Uterus (tissue), 4 donors: ENCODE data around the gene EPB41L1. TPM values are rescaled to one million over a fixed set of nuclear protein-coding genes. Genes with fewer than 3 reads are reported as not detected.

Experiments used
- DNase-seq, 2 donors: peaks; one replicate each; pipeline ENCODE4 v3.0.0-alpha.2; 2019 to 2020
- H3K27ac ChIP-seq, 2 donors: fragments of 200-600 bp; sonication (generic); 1 replicate in 1 of 2; 2 replicates in 1 of 2; pipeline ENCODE4 v1.5.1; 2016 to 2018
- H3K27me3 ChIP-seq, 2 donors: fragments of 200-600 bp; sonication (generic); one replicate each; pipeline ENCODE4 v1.5.1; 2018 to 2019; ENCODE audit warnings: control low read depth in 1 of 2
- H3K36me3 ChIP-seq, 2 donors: fragments of 200-600 bp; sonication (generic); one replicate each; pipeline ENCODE4 v1.5.1; 2019; ENCODE audit warnings: control low read depth in 1 of 2
- H3K4me1 ChIP-seq, 2 donors: fragments of 200-600 bp; sonication (generic); one replicate each; pipeline ENCODE4 v1.5.1; 2018 to 2019; ENCODE audit warnings: control low read depth in 1 of 2
- H3K4me3 ChIP-seq, 2 donors: fragments of 200-600 bp; sonication (generic); 1 replicate in 1 of 2; 2 replicates in 1 of 2; pipeline ENCODE4 v1.5.1; 2018 to 2019; ENCODE audit warnings: mild to moderate bottlenecking in 1 of 2
- H3K9me3 ChIP-seq, 2 donors: fragments of 200-600 bp; sonication (generic); one replicate each; pipeline ENCODE4 v1.5.1; 2019; ENCODE audit warnings: control low read depth in 1 of 2
- POLR2A ChIP-seq, 2 donors: fragments of 450-650 bp; IDR thresholded peaks; one replicate each; pipeline ENCODE4 v1.6.1; 2016; ENCODE audit warnings: antibody characterized with exemption in 2 of 2, mild to moderate bottlenecking in 1 of 2, moderate library complexity in 1 of 2
- intact Hi-C: fragments of 100-400 bp; cut with DNase I; formaldehyde crosslinking; loops from one replicate; pipeline ENCODE4 v1.15.1; 2023; ENCODE audit warnings: low total_unique reads
- total RNA-seq, 4 donors: library from RNA; depleted of rRNA in 3 of 4; stranded (reverse); fragments of >200 nt in 3 of 4; gene quantifications; one replicate each; pipeline versions ENCODE4 v1.1.0 to v1.2.4, GENCODE V29; 2014 to 2023
- TF ChIP-seq, protein P1 (sequence below), 4 experiments: fragments of 200-600 bp in 2 of 4; fragments of 450-650 bp in 2 of 4; sonication (generic) in 2 of 4; IDR thresholded peaks; one replicate each; pipeline ENCODE4 v1.5.1; 2016 to 2019; ENCODE audit warnings: antibody characterized with exemption in 4 of 4, mild to moderate bottlenecking in 2 of 4, moderate library complexity in 1 of 4
- donor health status: DM: yes; HTN: yes; CAD: no.

EPB41L1 gene
- total RNA-seq, 4 donors from 2014 or later: 4.9 to 69.2 (median 33.2) TPM

DNA sequence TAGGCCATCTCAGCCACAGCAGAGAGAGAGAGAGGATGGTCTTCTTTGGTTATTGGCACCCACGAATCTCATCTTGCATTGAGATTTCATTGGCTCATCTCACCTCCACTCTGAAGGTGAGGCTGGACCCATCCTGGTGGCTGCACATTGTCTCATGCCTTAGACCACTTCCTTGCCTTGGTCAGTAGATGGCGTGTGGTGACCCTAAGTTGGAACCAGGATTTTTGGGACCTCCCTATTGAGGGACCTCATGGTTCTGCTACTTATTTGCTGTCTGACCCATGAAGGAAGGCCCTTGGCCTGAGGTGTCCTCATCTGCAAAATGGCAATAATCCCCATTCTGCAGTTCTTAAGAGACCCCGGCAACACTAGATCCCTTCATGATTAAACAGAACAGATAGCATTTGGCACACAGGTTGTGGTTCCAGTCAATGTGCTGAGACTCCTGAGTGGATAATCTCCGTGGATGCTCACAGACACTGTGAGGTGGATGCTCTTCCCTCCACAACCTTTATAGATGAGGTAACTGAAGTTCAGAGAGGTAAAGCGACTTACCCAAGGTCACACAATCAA is 60.2 kb downstream of the EPB41L1 start:
- Histone ChIP-seq H3K4me3 (no peak overlapping the region), H3K9me3 (no peaks in the 10 kb centered on the region), H3K27me3 (no peaks in the 10 kb centered on the region), H3K27ac (no peak overlapping the region), H3K36me3 (no peaks in the 10 kb centered on the region), H3K4me1 (no peaks in the 10 kb centered on the region)
- intact Hi-C loops: no loop called here
- DNase-seq: no peak
- TF ChIP-seq, protein P1, sequence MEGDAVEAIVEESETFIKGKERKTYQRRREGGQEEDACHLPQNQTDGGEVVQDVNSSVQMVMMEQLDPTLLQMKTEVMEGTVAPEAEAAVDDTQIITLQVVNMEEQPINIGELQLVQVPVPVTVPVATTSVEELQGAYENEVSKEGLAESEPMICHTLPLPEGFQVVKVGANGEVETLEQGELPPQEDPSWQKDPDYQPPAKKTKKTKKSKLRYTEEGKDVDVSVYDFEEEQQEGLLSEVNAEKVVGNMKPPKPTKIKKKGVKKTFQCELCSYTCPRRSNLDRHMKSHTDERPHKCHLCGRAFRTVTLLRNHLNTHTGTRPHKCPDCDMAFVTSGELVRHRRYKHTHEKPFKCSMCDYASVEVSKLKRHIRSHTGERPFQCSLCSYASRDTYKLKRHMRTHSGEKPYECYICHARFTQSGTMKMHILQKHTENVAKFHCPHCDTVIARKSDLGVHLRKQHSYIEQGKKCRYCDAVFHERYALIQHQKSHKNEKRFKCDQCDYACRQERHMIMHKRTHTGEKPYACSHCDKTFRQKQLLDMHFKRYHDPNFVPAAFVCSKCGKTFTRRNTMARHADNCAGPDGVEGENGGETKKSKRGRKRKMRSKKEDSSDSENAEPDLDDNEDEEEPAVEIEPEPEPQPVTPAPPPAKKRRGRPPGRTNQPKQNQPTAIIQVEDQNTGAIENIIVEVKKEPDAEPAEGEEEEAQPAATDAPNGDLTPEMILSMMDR (IDR thresholded peaks at IDR 0.05): peak in 1 of 4 experiments; percentile 20
- TF ChIP-seq POLR2A (IDR thresholded peaks at IDR 0.05): no peak

DNA sequence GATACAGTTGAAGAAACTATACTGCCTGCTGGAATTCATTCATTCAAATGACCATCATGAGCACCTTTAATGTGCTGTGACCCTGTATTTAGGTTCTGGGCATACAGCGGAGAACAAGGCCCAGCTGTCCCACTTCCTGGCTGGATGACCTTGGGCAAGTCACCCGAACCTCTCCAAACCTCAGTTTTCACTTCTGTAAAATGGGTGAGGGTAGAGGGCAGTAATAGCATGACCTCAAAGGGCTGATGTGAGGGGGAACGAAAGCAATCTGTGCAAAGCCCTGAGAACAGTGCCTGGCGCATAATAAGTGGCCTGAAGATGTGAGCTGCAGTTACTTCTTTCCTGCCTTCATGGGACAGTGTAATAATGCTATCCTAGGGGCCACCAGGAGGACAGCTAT is 61.2 kb downstream of the EPB41L1 start:
- DNase-seq: no peak
- Histone ChIP-seq H3K9me3 (no peaks in the 10 kb centered on the region), H3K4me3 (no peak overlapping the region), H3K4me1 (no peaks in the 10 kb centered on the region), H3K36me3 (no peaks in the 10 kb centered on the region), H3K27ac (no peak overlapping the region), H3K27me3 (no peaks in the 10 kb centered on the region)
- TF ChIP-seq, protein P1 (IDR thresholded peaks at IDR 0.05): no peak
- TF ChIP-seq POLR2A (IDR thresholded peaks at IDR 0.05): no peak
- intact Hi-C loops: no loop called here

DNA sequence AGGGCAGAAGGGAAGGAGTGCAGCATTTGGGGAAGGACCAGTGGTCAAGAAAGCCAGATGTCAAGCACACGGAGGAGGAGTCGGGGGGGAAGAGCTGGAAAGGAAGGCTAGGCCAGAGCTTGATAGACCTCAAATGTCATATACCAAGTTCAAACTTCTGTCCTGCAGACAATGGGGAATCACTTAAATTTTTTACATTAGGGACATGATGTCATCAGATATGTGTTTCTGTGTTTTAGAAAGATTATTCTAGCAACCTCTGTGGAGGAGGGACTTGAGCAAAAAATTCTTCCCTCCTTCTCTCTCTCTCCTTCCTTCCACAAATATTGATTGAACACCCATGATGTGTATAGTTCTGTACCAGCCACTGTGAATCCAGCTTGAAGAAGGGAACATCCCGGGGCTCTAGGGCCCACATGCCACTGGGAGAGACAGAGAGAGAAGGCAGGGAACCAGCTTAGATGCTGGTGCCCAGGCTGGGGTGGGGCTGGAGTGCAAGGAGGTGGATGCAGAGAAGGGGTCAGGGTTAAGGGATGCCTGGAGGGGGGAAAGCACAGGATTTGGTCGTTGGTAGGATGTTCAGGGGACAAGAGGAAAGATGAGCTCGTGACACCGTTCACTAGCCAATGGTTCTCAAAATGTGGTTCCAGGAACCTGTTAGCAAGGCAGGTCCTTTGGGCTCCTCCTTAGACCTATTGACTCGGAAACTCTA is 61.9 kb downstream of the EPB41L1 start:
- Histone ChIP-seq H3K36me3 (no peaks in the 10 kb centered on the region), H3K27ac (no peak overlapping the region), H3K9me3 (no peaks in the 10 kb centered on the region), H3K4me3 (no peak overlapping the region), H3K27me3 (no peaks in the 10 kb centered on the region), H3K4me1 (no peaks in the 10 kb centered on the region)
- no peak for DNase-seq
- intact Hi-C loops: no loop called here
- no peak for TF ChIP-seq POLR2A (IDR thresholded peaks at IDR 0.05)
- TF ChIP-seq, protein P1 (IDR thresholded peaks at IDR 0.05): no peak

DNA sequence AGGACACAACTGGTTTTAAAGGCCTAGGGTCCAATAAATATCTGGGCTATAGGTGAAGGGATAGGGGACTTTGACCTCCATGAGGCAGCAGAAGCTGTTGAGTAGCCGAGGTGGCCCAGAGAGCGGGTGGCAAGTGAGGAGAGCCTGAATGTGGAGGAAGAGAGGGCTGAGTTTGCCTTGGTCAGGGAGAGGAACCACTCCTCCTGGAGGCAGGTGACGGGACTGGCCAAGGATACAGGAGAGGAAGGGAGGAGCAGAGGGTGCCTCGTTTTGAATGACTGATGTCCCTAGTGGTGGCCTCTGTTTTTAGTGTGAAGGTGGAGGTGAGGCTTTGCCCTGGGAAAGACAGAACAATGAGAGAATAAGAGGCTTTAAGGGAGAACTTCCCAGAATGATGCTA is 62.7 kb downstream of the EPB41L1 start:
- Histone ChIP-seq H3K4me3 (no peak overlapping the region), H3K9me3 (no peaks in the 10 kb centered on the region), H3K27ac (no peak overlapping the region), H3K4me1 (no peaks in the 10 kb centered on the region), H3K27me3 (no peaks in the 10 kb centered on the region), H3K36me3 (no peaks in the 10 kb centered on the region)
- TF ChIP-seq, protein P1 (IDR thresholded peaks at IDR 0.05): no peak
- TF ChIP-seq POLR2A (IDR thresholded peaks at IDR 0.05): no peak
- intact Hi-C loops: no loop called here
- DNase-seq: no peak

DNA sequence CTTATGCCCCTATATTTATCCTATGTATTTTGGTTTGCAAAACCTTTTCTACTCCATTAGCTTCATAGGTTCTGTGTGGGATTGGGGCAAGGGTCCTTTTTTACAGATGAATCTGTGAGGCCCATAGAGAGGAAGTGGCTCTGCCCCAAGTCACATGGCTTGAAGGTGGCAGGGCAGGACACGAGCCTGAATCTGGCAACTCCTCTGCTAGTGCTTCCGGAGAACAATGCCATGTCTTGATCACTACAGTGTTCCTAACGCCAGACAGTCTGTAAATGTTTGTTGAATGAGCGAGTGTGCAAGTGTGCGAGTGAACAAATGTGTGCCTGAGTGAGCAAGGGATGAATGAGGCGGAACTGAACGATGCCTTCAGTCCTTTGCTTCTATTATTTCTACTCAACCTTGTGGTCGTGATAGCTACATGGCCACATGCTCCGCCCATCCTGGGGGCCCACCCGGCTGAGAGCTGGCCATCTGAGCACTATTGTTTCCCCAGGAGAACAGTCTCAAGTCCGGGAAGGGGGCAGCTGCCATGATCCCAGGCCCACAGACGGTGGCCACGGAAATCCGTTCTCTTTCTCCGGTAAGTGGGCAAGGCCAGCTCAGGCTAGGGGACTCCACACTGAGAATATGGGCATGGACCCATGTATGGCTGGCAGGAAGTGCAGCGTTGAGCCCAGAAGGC is 64.0 kb downstream of the EPB41L1 start:
- H3K4me3 ChIP-seq: no peak overlapping the region
- H3K9me3 ChIP-seq: no peaks in the 10 kb centered on the region
- no peak for DNase-seq
- H3K36me3 ChIP-seq: no peaks in the 10 kb centered on the region
- TF ChIP-seq, protein P1 (IDR thresholded peaks at IDR 0.05): no peak
- no peak for TF ChIP-seq POLR2A (IDR thresholded peaks at IDR 0.05)
- H3K27me3 ChIP-seq: no peaks in the 10 kb centered on the region
- intact Hi-C loops: no loop called here
- no peak overlapping the region for H3K27ac ChIP-seq
- no peaks in the 10 kb centered on the region for H3K4me1 ChIP-seq
